ENCODE measurements around the gene EFNA3.
A peak's percentile ranks its signal among the peaks of the same experiment; 100 is the strongest.

EFNA3 gene

GRCh38 chr1:155083865-155084721 lies 5.5 kb downstream of the EFNA3 start:
- no peak for DNase-seq (ENCODE audit: extremely low read depth, low read depth)
- H3K4me3 ChIP-seq (replicated peaks; ENCODE audit: low read depth, low read length) = peak overlapping the region; percentile 63
- TF ChIP-seq CTCF (IDR thresholded peaks at IDR 0.05; ENCODE audit: low read depth, low read length, missing control alignments) = no peak

- peak; percentile 75 for DNase-seq (ENCODE audit: extremely low read depth, low read depth)
- peak overlapping the region; percentile 63 for H3K4me3 ChIP-seq (replicated peaks; ENCODE audit: low read depth, low read length)
- peak; percentile 88 for TF ChIP-seq CTCF (IDR thresholded peaks at IDR 0.05; ENCODE audit: low read depth, low read length, missing control alignments)
Observed at GRCh38 chr1:155084722-155085503, 6.3 kb downstream of the EFNA3 start.

- no peak for TF ChIP-seq CTCF (IDR thresholded peaks at IDR 0.05; ENCODE audit: low read depth, low read length, missing control alignments)
- peak overlapping the region; percentile 63 for H3K4me3 ChIP-seq (replicated peaks; ENCODE audit: low read depth, low read length)
- DNase-seq (ENCODE audit: extremely low read depth, low read depth) = no peak
Observed at GRCh38 chr1:155085504-155086127, 7.0 kb downstream of the EFNA3 start.

DNA sequence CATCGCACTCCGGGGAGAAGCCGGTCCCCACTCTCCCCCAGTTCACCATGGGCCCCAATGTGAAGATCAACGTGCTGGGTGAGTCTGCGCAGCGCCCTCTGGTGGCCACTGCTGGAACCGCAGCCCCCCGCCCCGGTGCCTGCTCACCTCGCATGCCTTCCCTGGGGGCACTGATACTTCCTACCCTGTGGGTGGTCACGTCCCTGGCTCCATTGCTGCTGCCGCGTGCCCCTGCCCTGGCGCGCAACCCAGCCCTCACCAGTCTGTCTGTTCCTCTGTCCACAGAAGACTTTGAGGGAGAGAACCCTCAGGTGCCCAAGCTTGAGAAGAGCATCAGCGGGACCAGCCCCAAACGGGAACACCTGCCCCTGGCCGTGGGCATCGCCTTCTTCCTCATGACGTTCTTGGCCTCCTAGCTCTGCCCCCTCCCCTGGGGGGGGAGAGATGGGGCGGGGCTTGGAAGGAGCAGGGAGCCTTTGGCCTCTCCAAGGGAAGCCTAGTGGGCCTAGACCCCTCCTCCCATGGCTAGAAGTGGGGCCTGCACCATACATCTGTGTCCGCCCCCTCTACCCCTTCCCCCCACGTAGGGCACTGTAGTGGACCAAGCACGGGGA lies 7.6 kb downstream of the EFNA3 start:
- no peak for DNase-seq (ENCODE audit: extremely low read depth, low read depth)
- TF ChIP-seq CTCF (IDR thresholded peaks at IDR 0.05; ENCODE audit: low read depth, low read length, missing control alignments) = peak; percentile 90
- H3K4me3 ChIP-seq (replicated peaks; ENCODE audit: low read depth, low read length) = no peak overlapping the region

DNA sequence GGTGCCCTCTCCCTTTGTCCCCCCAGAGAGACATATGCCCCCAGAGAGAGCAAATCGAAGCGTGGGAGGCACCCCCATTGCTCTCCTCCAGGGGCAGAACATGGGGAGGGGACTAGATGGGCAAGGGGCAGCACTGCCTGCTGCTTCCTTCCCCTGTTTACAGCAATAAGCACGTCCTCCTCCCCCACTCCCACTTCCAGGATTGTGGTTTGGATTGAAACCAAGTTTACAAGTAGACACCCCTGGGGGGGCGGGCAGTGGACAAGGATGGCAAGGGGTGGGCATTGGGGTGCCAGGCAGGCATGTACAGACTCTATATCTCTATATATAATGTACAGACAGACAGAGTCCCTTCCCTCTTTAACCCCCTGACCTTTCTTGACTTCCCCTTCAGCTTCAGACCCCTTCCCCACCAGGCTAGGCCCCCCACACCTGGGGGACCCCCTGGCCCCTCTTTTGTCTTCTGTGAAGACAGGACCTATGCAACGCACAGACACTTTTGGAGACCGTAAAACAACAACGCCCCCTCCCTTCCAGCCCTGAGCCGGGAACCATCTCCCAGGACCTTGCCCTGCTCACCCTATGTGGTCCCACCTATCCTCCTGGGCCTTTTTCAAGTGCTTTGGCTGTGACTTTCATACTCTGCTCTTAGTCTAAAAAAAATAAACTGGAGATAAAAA lies 8.4 kb downstream of the EFNA3 start:
- H3K4me3 ChIP-seq (replicated peaks; ENCODE audit: low read depth, low read length) = no peak overlapping the region
- no peak for DNase-seq (ENCODE audit: extremely low read depth, low read depth)
- peak; percentile 7 for TF ChIP-seq CTCF (IDR thresholded peaks at IDR 0.05; ENCODE audit: low read depth, low read length, missing control alignments)

All from HFF-Myc (cell line).